Measurements from ENCODE around the gene RPL41.

RPL41 gene

DNA sequence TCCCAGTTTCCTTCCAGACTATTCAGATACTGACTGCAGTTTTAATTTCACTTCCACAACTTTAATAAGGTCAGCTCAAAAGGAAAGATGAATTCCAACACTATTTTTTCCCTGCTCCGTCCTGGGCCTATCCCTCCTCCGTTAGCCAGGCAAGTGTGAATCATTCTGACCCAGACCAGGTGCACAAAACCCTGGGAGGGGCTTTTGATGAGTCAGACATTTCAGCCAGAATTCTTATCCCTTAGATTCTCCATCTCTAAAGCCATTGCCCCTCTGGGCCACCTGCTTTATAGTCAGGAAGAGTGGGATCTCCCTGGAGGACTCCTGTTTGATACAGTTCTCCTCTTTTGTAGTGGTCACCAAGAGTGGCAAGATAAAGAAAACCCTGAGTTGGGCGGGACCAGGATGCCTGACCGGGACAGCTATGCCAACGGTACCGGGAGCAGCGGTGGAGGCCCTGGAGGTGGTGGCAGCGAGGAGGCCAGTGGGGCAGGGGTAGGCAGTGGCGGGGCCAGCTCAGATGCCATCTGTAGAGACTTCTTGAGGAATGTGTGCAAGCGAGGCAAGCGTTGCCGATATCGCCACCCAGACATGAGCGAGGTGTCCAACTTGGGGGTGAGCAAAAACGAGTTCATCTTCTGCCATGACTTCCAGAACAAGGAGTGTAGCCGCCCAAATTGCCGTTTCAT, 3.9 kb downstream of the RPL41 start:
- H3K4me3 ChIP-seq (ENCODE audit: low read depth, low read length), result no peak overlapping the region
- peak; percentile 16 for DNase-seq (ENCODE audit: low read depth)
- TF ChIP-seq, protein P1, sequence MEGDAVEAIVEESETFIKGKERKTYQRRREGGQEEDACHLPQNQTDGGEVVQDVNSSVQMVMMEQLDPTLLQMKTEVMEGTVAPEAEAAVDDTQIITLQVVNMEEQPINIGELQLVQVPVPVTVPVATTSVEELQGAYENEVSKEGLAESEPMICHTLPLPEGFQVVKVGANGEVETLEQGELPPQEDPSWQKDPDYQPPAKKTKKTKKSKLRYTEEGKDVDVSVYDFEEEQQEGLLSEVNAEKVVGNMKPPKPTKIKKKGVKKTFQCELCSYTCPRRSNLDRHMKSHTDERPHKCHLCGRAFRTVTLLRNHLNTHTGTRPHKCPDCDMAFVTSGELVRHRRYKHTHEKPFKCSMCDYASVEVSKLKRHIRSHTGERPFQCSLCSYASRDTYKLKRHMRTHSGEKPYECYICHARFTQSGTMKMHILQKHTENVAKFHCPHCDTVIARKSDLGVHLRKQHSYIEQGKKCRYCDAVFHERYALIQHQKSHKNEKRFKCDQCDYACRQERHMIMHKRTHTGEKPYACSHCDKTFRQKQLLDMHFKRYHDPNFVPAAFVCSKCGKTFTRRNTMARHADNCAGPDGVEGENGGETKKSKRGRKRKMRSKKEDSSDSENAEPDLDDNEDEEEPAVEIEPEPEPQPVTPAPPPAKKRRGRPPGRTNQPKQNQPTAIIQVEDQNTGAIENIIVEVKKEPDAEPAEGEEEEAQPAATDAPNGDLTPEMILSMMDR (conservative IDR thresholded peaks at IDR 0.05; ENCODE audit: low read depth, low read length), result no peak

DNA sequence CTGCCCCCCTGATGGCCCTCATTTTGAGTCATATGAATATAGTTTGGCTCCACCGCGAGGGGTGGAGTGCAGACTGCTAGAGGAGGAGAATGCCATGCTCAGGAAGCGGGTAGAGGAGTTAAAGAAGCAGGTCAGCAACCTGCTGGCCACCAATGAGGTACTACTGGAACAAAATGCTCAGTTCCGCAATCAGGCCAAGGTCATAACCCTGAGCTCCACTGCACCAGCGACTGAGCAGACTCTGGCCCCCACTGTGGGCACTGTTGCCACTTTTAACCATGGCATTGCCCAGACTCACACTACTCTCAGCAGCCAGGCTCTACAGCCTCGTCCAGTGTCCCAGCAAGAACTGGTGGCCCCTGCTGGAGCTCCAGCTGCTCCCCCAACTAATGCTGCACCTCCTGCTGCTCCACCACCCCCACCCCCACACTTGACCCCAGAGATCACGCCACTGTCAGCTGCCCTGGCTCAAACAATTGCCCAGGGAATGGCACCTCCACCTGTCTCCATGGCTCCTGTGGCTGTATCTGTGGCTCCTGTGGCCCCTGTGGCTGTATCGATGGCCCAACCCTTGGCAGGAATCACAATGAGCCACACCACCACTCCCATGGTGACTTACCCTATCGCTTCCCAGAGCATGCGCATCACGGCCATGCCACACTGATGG, 4.9 kb downstream of the RPL41 start:
- no peak for DNase-seq (ENCODE audit: low read depth)
- TF ChIP-seq, protein P1 (conservative IDR thresholded peaks at IDR 0.05; ENCODE audit: low read depth, low read length), result no peak
- H3K4me3 ChIP-seq (ENCODE audit: low read depth, low read length), result no peak overlapping the region

DNA sequence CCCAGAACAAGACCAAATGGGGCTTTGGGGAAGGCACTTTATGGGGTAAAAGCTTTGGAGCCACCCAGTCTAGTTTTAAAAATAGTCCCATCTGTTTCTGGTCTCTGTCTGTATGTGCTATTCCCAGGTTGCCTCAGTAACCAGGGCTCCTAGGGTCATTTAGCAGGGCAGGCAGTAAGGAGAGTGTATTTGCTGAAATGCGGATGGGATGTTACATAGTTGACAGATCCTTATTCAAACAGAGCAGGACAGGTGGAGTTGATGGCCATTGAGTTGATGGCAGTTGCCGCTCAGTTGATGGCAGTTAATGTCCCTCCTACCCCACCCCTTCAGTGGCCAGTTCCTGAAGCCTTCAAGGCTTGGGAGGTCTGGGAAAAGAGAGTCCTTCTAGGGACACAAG, 6.2 kb downstream of the RPL41 start:
- TF ChIP-seq, protein P1 (conservative IDR thresholded peaks at IDR 0.05; ENCODE audit: low read depth, low read length), result no peak
- H3K4me3 ChIP-seq (ENCODE audit: low read depth, low read length), result no peak overlapping the region
- DNase-seq (ENCODE audit: low read depth), result no peak

DNA sequence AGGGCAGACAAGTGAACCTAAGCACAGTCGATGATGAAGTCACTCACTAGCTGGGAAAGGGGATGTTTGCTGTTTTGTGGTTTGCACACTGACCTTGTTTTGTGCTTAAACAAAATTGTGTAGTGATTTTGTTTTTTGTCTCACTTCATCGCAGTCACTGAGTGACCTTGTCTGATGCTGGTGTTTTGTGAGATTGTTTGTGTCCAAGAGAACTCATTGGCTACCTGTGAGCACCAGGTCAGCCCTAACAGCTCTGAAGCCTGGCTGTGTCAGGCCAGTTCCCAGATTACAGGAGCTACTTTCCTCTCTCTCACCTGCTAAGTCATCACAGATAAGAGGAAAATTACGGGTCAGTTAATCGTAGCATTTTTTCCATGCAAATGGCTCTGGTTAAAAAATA, 7.7 kb downstream of the RPL41 start:
- DNase-seq (ENCODE audit: low read depth), result no peak
- no peak overlapping the region for H3K4me3 ChIP-seq (ENCODE audit: low read depth, low read length)
- TF ChIP-seq, protein P1 (conservative IDR thresholded peaks at IDR 0.05; ENCODE audit: low read depth, low read length), result no peak

DNA sequence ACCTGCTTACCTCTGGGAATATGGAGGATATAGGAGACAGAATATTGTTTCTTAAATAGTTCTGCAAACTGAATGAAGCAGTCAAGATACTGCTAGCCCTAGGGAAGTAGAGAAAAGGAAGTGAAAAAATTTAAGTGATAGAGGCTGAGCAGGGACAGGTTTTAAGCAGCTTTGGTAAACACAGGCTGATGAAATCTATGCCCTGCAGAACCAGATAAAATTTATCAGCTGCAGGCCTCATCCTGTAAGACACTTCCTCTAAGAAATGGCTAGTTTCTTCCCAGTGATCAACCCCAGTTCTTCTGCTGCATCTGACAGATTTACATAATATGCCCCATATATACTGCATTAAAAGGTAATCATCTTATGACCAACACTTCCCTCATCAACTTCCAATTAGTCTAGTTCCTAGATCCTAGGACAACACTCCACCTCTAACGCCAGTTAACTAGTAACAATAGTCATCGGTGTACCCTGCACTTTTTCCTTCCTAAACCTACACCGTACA, 10.4 kb downstream of the RPL41 start:
- no peak overlapping the region for H3K4me3 ChIP-seq (ENCODE audit: low read depth, low read length)

DNA sequence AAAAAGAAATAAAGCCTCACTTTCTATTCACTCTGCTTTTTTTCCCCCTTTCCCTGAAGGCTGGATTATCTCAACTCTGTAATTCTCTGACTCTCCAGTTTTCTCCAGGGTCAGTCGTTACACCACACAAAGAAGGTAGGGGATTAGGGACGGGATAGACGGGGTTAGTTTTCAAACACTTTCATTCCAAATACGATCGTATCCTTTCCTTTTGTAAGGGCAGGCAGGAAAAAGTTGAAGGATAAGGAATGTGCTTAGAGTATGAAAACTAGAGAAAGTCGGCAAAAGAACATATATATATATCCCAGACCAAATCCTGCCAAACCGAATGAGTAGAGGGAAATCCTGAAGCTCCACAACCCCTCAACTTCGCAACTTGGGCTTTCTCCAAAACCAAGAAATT, 11.1 kb downstream of the RPL41 start:
- TF ChIP-seq, protein P1 (conservative IDR thresholded peaks at IDR 0.05; ENCODE audit: low read depth, low read length), result no peak
- H3K4me3 ChIP-seq (ENCODE audit: low read depth, low read length), result peak overlapping the region; percentile 51
- no peak for DNase-seq (ENCODE audit: low read depth)

More for the DNA sequence above, 10.4 kb downstream of the RPL41 start:
- no peak for DNase-seq (ENCODE audit: low read depth)
- TF ChIP-seq, protein P1 (conservative IDR thresholded peaks at IDR 0.05; ENCODE audit: low read depth, low read length), result no peak

Measured in choroid plexus epithelial cell (primary cell).